Spleen (tissue), 11 donors: ENCODE data around the gene LINC01488. TPM values are rescaled to one million over a fixed set of nuclear protein-coding genes. Genes with fewer than 3 reads are reported as not detected.

Source experiments
- DNase-seq: peaks from one replicate; pipeline ENCODE4 v3.0.0-alpha.2; 2020
- H3K27ac ChIP-seq, 8 donors: fragments of 200-600 bp; sonication (generic) in 7 of 8; 1 replicate in 4 of 8; 2 replicates in 4 of 8; pipeline versions ENCODE4 v1.5.0 to v1.8.0; 2016 to 2021; ENCODE audit warnings: inconsistent platforms in 4 of 8, mild to moderate bottlenecking in 4 of 8, moderate library complexity in 1 of 8
- H3K27me3 ChIP-seq, 7 donors: fragments of 200-600 bp; sonication (generic) in 6 of 7; replicated peaks in 1 of 7; 1 replicate in 4 of 7; 2 replicates in 3 of 7; pipeline versions ENCODE4 v1.5.0 to v1.8.0; 2016 to 2021; ENCODE audit warnings: inconsistent platforms in 3 of 7, mild to moderate bottlenecking in 1 of 7
- H3K36me3 ChIP-seq, 6 donors: fragments of 200-600 bp; sonication (generic) in 5 of 6; 1 replicate in 4 of 6; 2 replicates in 2 of 6; pipeline versions ENCODE4 v1.5.0 to v1.8.0; 2016 to 2021; ENCODE audit warnings: inconsistent platforms in 2 of 6
- H3K4me1 ChIP-seq, 6 donors: fragments of 200-600 bp; sonication (generic) in 5 of 6; 1 replicate in 3 of 6; 2 replicates in 3 of 6; pipeline versions ENCODE4 v1.5.0 to v1.8.0; 2016 to 2021; ENCODE audit warnings: inconsistent platforms in 3 of 6
- H3K4me3 ChIP-seq, 8 donors: fragments of 200-600 bp; sonication (generic) in 7 of 8; 1 replicate in 4 of 8; 2 replicates in 4 of 8; pipeline versions ENCODE4 v1.5.0 to v1.8.0; 2016 to 2021; ENCODE audit warnings: inconsistent platforms in 4 of 8, mild to moderate bottlenecking in 4 of 8, moderate library complexity in 2 of 8
- H3K9me3 ChIP-seq, 8 donors: fragments of 200-600 bp; sonication (generic) in 7 of 8; 1 replicate in 4 of 8; 2 replicates in 4 of 8; pipeline versions ENCODE4 v1.5.0 to v1.8.0; 2016 to 2021; ENCODE audit warnings: inconsistent platforms in 4 of 8
- CTCF ChIP-seq, 11 experiments: fragments of 200-600 bp in 7 of 11; fragments of 450-650 bp in 4 of 11; sonication (generic) in 4 of 11; IDR thresholded peaks in 8 of 11; conservative IDR thresholded peaks in 3 of 11; 1 replicate in 7 of 11; 2 replicates in 4 of 11; pipeline versions ENCODE4 v1.4.0 to v1.8.0; 2016 to 2021; ENCODE audit warnings: antibody characterized with exemption in 11 of 11, inconsistent platforms in 4 of 11, mild to moderate bottlenecking in 1 of 11
- POLR2A ChIP-seq, 3 donors: fragments of 450-650 bp; IDR thresholded peaks; one replicate each; pipeline ENCODE4 v1.5.1; 2017; ENCODE audit warnings: antibody characterized with exemption in 3 of 3, mild to moderate bottlenecking in 1 of 3
- POLR2AphosphoS5 ChIP-seq, 3 donors: sonication (generic); formaldehyde crosslinking; IDR thresholded peaks; one replicate each; pipeline ENCODE4 v1.5.1; 2017; ENCODE audit warnings: antibody characterized with exemption in 3 of 3
- WGBS, 5 donors: extraction: QIAGEN DNeasy Blood & Tissue Kit in 3 of 5; methylation state at CpG; one replicate each; pipeline versions ENCODE4 v1.1.5 to v1.1.7; 2013 to 2018; 5-methylcytosine and 5-hydroxymethylcytosine counted together
- intact Hi-C: fragments of 100-400 bp; cut with DNase I; formaldehyde crosslinking; loops from one replicate; pipeline ENCODE4 v1.15.0; 2023; ENCODE audit warnings: low total_unique reads
- polyA plus RNA-seq, 3 donors: library from polyadenylated mRNA; stranded (reverse); fragments of 200-250 nt; gene quantifications; one replicate each; pipeline ENCODE4 v1.2.1, GENCODE V29; 2013
- total RNA-seq, 7 donors: library from RNA; depleted of rRNA in 3 of 7; stranded (reverse); fragments of >200 nt in 3 of 7; fragmentation: NEBNext Ultra II Directional in 4 of 7; extraction: Animal tissue kit (Norgen Biotek cat#: 25700) in 4 of 7; gene quantifications; one replicate each; pipeline versions ENCODE4 v1.1.0 to v1.2.1, GENCODE V29; 2016 to 2021
- donor health status: healthy with polysubstance abuse.
- donor health status: DM: no; HTN: no; CAD: no; lungs with moderate emphysema.
- donor health status: DM: no; HTN: no; CAD: no.
- donor health status: Bipolar disorder and iron deficiency.
- donor health status: healthy.
- donor health status: DM: no; HTN: no; CAD: no.
- donor health status: DM: yes; HTN: yes; CAD: no.

The LINC01488 gene
- total and polyA plus RNA-seq, 10 donors = not detected

DNA sequence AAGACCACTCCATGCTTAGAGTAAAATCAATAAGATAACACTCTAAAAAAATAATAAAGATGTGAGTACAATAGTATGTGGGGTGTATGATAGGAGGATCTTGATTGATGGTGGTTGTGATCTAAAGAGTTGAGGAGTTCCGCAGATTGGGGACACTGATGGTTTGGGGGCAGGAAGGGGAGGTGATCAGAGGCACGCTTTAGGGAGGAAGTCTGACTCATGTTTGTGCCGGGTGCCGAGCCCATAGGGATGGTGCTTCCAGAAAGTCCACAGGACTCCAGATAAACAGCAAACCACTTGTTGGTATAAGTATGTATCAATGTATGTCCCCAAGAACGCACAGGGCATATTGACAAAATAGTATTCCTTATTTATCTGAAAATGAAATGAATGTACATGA is 27.5 kb downstream of the LINC01488 start:
- Histone ChIP-seq H3K36me3 (no peaks in the 10 kb centered on the region), H3K4me1 (peaks cover 0 to 4% (median 0%) of the 10 kb centered on the region in 6 donors), H3K27ac (no peak overlapping the region), H3K27me3 (peaks cover 0 to 5% (median 0%) of the 10 kb centered on the region in 7 donors), H3K9me3 (peaks cover 0 to 9% (median 0%) of the 10 kb centered on the region in 8 donors), H3K4me3 (no peak overlapping the region)
- intact Hi-C loops = no loop called here
- peak; percentile 47 for DNase-seq
- 17 to 29% (median 23%) methylated on average over 5 of the region's 5 CpGs for WGBS, 5 donors
- TF ChIP-seq POLR2A (IDR thresholded peaks at IDR 0.05) = no peak
- no peak for TF ChIP-seq POLR2AphosphoS5 (IDR thresholded peaks at IDR 0.05)
- TF ChIP-seq CTCF (IDR thresholded peaks at IDR 0.05 in 8 of 11, conservative IDR thresholded peaks at IDR 0.05 in 3 of 11) = no peak

DNA sequence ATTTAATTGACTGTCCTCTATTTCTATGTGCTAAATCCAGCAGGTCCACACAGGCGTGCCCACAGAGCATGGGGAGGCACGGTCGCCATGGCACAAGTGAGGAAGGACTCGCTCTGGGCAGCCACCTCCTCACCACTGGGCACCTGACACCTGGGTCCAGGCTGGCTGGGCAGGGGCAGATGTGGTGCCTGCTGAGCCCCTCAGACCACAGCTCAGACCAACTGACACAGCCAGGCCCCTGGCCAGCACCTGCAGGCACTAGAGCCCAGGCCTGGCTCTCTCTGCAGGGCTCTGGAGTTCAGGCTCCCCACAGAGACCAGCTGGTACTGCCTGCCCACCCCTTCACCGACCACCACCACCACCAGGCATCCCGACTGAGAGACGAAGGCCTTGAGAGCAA is 27.9 kb downstream of the LINC01488 start:
- Histone ChIP-seq H3K27me3 (peaks cover 0 to 5% (median 0%) of the 10 kb centered on the region in 7 donors), H3K36me3 (no peaks in the 10 kb centered on the region), H3K4me1 (peaks cover 0 to 4% (median 0%) of the 10 kb centered on the region in 6 donors), H3K4me3 (no peak overlapping the region), H3K27ac (no peak overlapping the region), H3K9me3 (peaks cover 0 to 9% (median 0%) of the 10 kb centered on the region in 8 donors)
- intact Hi-C loops = no loop called here
- peak; percentile 49 for DNase-seq
- TF ChIP-seq CTCF (IDR thresholded peaks at IDR 0.05 in 8 of 11, conservative IDR thresholded peaks at IDR 0.05 in 3 of 11) = no peak
- TF ChIP-seq POLR2AphosphoS5 (IDR thresholded peaks at IDR 0.05) = no peak
- TF ChIP-seq POLR2A (IDR thresholded peaks at IDR 0.05) = no peak
- 85 to 99% (median 87%) methylated on average over 6 to 7 of the region's 7 CpGs for WGBS, 5 donors

DNA sequence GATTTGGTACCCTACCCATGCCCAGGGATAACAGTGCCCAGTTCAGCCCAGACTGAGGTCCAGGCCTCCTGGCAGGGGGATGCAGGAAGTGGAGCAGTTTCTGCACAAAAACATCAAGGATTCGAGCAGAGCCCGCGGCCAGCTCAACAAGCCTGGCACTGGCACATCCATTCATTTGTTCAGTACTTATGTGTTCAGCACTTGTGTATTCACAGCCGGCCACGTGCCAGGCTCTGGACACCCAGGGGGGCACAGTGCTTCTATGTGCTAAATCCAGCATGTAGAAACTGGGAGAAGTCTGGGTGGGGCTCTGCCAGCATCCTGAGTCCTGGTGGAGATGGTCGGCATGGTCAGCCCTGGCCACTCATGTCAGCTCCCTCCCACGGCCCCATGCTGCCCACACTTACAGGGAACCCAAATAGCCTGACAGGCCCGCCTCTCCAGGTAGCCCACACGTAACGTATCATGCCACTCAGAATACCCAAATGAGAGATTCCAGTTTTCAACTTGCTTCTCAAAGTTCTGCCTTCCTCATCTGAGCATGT is 28.5 kb downstream of the LINC01488 start:
- TF ChIP-seq POLR2A (IDR thresholded peaks at IDR 0.05) (no peak), POLR2AphosphoS5 (IDR thresholded peaks at IDR 0.05) (no peak), CTCF (IDR thresholded peaks at IDR 0.05 in 8 of 11, conservative IDR thresholded peaks at IDR 0.05 in 3 of 11) (no peak)
- Histone ChIP-seq H3K27me3 (peaks cover 0 to 5% (median 0%) of the 10 kb centered on the region in 7 donors), H3K9me3 (peaks cover 0 to 9% (median 0%) of the 10 kb centered on the region in 8 donors), H3K4me3 (no peak overlapping the region), H3K4me1 (peaks cover 0 to 4% (median 0%) of the 10 kb centered on the region in 6 donors), H3K27ac (no peak overlapping the region), H3K36me3 (no peaks in the 10 kb centered on the region)
- peak; percentile 36 for DNase-seq
- WGBS, 5 donors = 81 to 94% (median 91%) methylated on average over 10 of the region's 10 CpGs
- intact Hi-C loops = no loop called here

GRCh38 chr11:69510471-69511357 is 29.3 kb downstream of the LINC01488 start:
- intact Hi-C loops = no loop called here
- Histone ChIP-seq H3K4me1 (peaks cover 0 to 4% (median 0%) of the 10 kb centered on the region in 6 donors), H3K4me3 (no peak overlapping the region), H3K36me3 (no peaks in the 10 kb centered on the region), H3K27me3 (peaks cover 0 to 5% (median 0%) of the 10 kb centered on the region in 7 donors), H3K9me3 (peaks cover 0 to 9% (median under 1%) of the 10 kb centered on the region in 8 donors), H3K27ac (no peak overlapping the region)
- peak; percentile 32 for DNase-seq
- TF ChIP-seq POLR2A (IDR thresholded peaks at IDR 0.05) (no peak), POLR2AphosphoS5 (IDR thresholded peaks at IDR 0.05) (no peak), CTCF (IDR thresholded peaks at IDR 0.05 in 8 of 11, conservative IDR thresholded peaks at IDR 0.05 in 3 of 11) (no peak)
- 77 to 96% (median 88%) methylated on average over 9 to 14 of the region's 14 CpGs for WGBS, 5 donors
